Retina (tissue), 1 donor: ENCODE results near the gene KCNK3.

ENCODE experiments used
- DNase-seq: peaks from one replicate; pipeline ENCODE4 v3.0.0-alpha.2; 2016

The KCNK3 gene

GRCh38 chr2:26715528-26716270 is 23.2 kb downstream of the KCNK3 start:
- DNase-seq = no peak

DNA sequence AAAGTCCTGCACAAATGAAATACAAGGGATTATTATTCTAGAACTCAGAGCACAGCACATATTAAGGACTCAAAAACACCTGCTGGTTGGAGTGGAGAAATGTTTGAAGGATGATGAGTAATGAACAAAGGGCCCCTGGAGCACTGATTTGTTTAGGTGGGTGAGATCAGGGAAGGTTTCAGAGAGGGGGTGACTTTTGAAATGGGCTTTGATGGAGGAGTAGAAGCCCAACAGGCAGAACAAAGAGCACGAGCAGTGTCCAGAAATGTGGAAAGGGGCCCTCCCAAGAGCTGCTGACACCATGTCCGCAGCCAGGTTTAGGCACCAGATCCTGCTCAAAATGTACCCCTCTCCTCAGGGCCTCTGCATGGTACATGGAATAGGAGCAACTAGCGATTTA is 23.8 kb downstream of the KCNK3 start:
- DNase-seq = no peak

GRCh38 chr2:26716769-26717168 is 24.2 kb downstream of the KCNK3 start:
- DNase-seq = no peak

DNA sequence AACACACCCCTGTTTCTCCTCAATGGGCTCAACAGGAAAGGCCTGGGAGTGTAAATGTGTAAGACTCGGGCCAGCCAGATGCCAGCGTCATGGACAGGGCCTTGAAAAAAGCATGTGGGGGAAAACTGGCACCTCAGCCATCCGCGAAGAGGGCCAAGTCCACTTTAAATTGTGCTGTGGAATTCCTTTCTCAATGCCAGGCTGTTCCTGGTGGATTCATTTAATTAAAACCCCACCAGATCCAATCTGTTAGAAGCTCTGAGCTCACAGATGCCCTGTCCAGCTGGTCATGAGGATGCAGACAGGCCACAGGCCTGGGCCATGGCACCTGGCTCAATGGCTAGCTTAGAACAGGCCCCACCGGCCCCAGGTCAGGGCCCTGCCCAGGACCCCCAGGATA is 24.8 kb downstream of the KCNK3 start:
- DNase-seq = no peak

- DNase-seq = no peak
Measured at GRCh38 chr2:26718949-26719686, 26.6 kb downstream of the KCNK3 start.

GRCh38 chr2:26720322-26721114 is 28.0 kb downstream of the KCNK3 start:
- DNase-seq = peak; percentile 36

DNA sequence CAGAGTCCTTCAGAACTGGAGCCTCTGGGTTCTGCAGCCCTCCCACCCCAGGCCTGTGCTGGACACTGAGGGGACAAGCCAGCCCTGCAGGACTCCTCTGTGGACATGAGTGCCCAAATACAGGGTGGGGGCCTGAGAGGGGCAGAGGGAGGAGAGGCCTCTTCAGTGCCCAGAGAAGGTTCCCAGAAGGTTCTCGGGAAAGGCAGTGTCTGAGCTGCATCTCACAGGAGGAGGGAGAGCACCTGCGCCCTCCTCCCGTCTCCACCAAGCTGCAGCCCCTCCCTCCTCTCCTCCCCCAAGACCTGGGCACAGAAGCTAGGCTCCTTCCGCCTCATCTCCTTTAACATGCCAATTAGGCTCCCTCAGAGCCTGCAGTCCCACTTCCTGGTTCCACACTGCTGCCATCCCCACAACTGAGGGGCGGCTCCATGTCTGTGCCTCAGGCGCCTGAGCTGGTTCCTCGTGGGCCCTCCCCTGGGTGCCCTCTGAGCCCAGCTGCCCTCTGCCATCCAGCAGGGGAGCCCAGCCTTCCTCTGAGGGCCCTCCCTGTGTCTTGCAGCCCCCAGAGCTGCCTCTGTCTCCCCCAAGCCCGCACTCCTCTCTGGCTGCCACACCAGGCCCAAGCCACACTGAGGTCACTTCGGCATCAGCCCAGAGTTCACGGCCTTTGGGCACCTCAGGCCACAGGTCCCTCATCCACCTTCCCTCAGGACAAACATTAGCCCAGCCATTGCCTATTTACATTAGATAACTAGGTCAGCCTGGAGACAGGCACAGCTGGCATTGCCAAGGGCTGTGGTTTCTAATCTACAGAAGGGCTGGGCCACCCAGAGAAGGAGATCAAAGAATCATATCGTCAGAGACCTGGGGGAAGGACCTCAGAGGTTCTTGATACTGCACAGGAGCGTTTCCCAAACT is 28.9 kb downstream of the KCNK3 start:
- peak; percentile 62 for DNase-seq

DNA sequence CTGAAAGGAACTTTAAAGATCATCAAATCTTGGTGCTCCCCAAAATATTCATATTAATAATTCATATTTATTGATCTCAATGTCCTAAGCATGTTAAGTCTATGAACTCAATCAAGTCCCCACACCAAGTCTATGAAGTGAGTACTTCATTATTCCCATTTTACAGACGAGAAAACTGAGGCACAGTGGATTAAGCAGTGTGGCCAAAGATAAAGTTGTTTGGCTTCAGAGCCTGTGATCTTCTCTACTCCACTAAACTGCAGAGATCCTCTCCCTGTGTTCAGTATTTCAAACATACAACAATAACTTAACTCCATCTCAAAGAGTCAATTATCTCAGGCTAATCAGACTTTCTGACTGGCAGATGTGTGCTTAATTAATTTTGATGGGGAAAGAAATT is 29.8 kb downstream of the KCNK3 start:
- no peak for DNase-seq

- DNase-seq = no peak
Measured at GRCh38 chr2:26722911-26723310, 30.4 kb downstream of the KCNK3 start.

DNA sequence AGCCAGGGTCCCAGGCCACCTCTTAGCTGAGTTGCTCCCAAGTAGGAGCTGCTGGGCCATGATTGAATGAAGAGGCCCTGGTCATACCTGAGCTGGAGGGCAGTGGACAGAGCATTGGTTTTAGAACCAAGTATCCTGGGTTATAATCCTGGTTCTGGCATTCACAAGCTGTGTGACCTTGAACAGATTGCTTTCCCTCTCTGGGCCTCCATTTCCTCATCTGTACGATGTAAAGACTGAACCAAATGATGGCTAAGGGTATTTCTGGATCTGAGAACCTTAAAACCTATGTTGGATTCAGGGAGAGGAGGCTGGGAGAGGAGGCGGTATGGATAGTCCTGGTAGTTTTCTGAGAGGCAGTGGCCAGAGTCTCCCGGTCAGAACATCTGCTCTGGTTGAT is 31.0 kb downstream of the KCNK3 start:
- DNase-seq = no peak

DNA sequence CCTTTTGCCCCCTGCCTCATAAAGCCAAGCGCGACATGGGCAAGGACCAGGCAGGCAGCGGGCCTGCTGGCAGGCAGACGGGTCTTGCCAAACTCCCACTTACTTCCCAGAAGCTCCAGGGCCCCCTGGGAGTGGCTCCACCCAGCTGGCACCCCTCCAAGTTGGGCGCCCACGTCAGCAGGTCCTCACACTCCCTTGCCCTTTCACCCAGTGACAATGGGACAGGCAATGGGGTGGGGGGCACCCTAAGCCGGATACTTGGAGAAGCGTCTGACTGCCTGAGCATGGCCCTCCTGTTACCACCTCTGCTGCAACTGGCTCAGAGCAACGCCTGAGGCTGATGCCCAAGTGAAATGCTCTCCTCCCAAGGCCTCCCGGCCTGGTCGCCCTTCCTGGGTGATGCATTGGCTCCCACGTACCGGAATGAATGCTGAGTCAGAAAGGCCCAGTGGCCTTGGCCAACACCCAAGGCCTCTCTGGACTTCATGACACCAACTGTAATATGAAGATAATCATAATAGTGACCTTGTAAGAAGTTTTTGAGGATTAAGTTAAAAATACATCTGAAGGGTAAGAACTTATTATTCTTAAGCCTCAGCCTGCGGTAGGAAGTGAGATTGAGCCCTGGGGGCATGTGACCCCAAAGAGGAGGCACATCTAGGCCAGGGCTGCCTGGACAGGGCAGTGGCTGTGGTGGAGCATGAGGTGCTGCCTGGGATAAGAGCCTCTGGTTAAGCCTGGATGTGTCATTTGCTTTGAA is 31.6 kb downstream of the KCNK3 start:
- no peak for DNase-seq

DNA sequence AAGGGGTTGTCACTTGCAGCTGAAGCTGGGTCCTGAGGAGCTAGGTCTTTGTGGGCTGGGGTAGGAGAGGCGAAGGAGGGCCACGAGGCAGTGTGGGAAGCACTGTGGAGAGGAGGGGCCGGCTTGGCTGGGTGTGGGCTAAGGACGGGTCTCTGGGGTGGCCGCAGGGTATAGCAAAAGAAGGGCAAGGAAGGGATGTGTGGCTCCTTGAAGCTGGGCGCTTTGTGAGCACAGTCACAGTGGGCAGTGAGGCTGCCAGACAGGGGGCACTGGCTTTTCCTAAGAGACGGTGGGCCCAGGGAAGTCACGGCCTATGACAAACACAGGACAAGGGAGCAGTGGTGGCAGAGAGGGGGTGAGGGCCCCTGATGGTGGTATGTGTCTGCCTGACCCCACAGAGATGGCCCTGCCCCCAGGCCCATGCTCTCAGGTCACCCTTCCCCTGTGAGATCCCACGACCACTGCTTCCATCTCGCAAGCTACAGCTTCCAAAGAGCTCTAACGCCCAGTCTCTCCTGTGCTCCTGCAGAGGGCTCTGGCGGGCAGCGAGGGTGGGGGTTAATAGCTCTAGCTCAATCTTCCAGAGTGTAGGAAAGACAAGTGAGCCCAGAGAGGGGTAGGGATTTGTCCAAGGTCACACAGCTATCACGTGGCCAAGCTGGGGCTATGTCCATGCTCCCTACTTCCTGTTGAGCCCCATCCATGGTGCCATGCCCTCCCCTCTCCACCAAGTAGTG is 32.4 kb downstream of the KCNK3 start:
- DNase-seq = no peak

DNA sequence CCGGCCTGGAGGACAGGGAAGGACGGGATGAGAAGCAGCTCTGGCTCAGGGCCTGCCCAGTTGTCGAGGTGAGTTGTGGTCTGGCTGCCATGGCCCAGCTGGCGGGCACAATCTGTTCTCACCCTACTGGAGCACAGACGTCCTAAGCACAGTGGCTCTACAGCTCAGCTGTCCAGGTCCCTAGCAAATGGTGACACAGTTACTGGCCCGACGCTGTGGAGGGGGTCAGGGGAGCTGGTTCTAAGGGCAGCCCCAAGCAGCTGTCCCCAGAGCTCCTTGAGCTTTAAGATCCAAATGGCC is 32.9 kb downstream of the KCNK3 start:
- no peak for DNase-seq

GRCh38 chr2:26726228-26726627 is 33.7 kb downstream of the KCNK3 start:
- DNase-seq = no peak

- peak; percentile 70 for DNase-seq
Measured at GRCh38 chr2:26727641-26728561, 35.4 kb downstream of the KCNK3 start.

DNA sequence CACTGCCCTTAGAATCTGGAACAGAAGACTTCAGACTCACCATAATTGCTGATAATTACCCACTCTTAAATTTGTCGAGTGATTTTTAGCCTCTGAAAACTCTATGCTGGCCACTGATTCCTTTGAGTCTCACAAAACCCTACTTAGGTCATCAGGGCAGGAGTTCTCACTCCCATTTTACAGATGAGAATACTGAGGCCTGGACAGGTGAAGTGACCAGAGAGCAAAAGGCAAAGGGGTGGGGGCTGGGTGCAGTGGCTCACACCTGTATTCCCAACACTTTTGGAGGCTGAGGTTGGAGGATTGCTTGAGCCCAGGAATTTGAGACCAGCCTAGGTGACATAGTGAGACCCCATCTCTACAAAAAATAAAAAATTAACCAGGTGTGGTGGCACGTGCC is 36.8 kb downstream of the KCNK3 start:
- no peak for DNase-seq

DNA sequence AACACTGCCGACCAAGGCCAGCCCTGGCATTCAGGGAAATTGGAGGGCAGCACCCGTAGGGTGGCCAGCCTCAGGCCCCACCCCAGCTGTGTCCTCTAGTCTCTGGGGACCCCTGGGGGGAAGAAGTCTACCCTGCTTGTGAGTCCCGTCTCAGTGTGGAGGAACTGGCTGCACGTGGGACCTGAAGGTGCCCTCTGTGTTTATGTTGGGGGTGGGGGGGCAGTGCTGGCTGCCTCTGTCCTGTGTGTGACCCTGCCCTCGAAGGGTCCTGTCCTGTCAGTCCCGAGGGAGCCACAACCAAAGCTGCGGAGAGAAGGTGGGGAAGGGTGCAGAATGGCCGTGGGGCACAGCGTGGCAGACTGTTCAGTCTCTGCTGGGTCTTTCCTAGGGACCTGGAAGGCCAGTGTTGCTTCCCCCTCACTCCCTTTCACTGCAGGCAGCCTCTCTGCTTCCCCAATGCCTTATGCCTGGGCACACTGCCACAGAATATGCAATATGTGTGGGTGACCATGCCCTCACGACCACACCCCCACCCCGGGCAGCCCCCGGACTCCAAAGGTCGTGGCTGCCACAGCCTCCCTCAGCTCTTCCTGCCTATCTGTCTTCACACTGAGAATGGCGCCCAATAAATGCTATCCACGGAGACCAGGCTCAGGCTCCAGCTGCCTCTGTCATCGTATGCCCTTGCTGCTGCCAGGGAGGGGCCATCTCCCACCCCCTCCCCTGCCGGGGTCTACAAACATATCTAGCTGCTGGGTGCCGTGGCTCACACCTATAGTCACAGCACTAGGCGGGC is 38.2 kb downstream of the KCNK3 start:
- no peak for DNase-seq

- DNase-seq = no peak
Measured at GRCh38 chr2:26731714-26732113, 39.2 kb downstream of the KCNK3 start.

DNA sequence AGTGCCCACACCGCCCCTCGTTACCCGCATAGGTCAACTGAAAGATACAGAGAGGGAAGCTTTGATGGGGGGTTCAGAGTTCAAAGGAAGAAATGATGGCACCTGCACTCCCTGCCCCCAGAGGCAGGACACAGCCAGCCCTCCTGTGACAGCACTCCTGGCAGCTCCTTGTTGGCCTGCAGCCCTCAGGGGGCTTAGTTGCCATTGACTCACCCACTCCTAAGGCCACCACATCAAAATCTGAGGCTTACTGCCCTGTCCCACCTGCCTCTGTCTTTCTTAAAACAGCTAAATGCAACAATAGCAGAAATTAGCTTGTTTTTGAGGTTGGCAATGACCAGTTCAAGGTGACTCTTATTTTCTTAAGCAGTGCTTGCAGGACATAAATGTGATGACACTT is 39.9 kb downstream of the KCNK3 start:
- no peak for DNase-seq
